IPS-NIHi7 (cell line): ENCODE results near the gene MICU1.
A peak's percentile ranks its signal among the peaks of the same experiment; 100 is the strongest.

Experiments used
- DNase-seq: peaks from one replicate; pipeline ENCODE4 v3.0.0; 2012; ENCODE audit warnings: mixed read lengths; ENCODE audit errors: extremely low spot score

The MICU1 gene

DNA sequence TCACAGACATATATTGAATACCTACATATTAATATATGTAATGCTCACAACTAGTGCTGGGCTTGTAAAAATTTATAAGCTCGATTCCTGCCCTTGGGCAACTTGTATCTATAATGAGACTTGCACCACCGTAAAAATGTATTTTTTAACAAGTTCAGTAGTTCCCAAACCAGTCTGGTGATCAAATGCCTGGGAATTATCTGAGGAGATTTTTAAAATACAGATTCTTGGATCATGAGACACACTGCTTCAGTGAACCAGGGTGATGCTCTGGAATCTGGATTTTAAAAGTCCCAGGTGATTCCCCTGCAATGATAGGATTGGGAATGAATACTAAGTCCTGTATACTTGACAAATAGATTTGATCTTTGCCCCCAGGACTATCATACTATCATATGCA is 4.3 kb upstream of the MICU1 start:
- DNase-seq: no peak

DNA sequence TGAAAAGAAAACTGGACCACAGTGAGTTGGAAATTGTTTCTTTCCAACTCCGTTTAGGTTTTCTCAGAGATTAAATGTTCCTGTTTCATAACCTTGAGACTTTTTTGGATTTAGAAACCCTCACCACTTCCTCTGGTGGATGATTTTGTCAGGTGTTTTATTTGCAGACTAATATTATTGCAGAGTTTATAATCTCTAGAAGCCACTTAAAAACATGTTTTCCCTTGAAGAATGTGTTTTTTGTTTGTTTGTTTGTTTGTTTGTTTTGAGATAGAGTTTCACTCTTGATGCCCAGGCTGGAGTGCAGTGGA is 520 bp upstream of the MICU1 start:
- DNase-seq: no peak

DNA sequence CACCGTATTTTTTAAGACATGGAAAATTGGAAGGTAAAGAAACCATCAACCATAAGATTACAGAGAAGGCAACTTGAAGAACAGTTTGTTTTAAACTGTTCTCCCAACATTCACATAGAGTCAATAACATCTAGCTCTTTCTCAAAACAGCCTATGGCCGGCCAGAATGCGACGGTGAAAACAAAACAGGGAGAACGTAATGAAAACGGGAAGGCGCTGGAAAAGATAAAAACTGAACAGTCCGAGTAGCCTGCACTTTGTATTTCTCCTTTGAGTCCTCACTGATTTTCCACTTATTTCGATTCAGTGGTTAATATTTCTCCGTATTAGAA is 637 bp downstream of the MICU1 start:
- DNase-seq: no peak

DNA sequence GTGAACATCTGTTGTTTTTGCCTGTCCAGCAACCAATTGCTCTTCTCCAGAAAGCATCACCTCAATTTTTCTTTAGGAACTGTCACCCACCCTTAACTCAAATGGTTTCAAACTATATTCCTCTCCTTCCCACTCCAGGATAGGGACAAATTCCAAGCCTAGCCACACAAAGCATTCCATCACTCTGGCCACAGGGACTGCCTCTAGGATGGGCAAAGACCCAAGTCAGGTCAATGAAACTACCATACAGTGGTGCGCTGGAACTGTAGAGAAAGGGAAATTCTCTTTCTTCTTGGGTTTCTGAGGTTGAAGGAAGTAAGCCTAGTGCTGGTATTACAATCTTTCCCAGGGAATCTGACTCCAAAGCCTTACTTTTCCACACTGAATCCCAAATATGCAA is 3.6 kb downstream of the MICU1 start:
- DNase-seq: no peak

DNA sequence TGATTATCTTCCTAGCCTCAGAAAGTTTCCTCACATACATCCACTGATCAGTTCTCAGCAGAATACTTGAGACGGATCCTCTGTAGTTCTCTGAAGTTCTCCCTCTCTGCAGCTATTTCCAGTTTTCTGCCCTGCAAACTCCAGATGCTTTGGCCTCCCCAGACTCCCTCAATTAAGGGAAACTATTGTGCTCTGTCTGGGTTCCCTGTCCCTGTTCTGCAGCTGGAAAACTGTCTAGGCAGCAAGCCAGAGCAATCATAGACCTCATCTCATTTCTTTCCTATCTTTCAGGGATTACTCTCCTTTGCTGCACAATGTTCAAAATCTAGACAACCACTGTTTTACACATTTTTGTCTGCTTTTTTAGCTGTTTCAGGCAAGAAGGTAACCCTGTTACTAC is 9.2 kb downstream of the MICU1 start:
- no peak for DNase-seq

DNA sequence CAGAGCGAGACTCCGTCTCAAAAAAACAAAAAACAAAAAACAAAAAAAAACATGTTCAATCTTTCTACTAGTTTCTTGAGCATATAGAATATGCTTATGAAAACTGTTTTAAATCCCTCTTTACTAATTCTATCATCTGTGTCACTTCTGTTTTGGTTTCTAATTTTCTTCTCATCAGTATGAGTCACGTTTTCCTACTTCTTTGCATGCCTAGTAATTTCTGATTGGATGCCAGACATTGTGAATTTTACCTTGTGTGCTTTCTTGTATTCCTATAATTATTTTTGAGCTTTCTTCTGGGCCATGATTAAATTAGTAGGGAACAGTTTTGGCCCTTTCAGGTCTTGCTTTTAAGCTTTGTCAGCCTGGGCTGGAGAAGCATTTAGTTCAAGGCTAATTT is 9.9 kb downstream of the MICU1 start:
- DNase-seq: no peak

DNA sequence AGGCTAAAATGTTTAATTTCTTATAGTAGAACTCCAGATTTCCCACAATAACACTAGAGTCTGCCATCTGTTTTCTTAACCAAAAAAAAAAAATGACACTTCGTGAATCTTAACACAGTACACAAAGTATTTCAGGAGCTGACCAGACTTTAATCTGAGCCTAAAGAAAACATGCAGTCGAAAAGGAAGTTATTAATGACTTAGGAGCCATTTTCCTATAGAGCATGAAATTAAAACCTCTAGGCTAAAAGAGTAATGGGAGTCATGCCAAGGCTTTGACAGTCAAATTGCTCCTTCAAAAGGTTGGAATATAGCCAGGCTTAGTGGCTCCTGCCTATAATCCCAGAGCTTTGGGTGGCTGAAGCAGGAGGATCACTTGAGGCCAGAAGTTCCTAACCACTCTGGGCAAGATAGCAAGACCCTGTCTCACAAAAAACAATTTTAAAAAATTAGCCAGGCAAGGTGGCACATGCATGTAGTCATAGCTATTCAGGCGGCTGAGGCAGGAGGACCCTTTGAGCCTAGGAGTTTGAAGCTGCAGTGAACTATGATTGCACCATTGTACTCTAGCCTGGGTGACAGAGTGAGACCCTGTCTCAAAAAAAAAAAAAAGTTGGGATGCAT is 13.6 kb downstream of the MICU1 start:
- DNase-seq: no peak

DNA sequence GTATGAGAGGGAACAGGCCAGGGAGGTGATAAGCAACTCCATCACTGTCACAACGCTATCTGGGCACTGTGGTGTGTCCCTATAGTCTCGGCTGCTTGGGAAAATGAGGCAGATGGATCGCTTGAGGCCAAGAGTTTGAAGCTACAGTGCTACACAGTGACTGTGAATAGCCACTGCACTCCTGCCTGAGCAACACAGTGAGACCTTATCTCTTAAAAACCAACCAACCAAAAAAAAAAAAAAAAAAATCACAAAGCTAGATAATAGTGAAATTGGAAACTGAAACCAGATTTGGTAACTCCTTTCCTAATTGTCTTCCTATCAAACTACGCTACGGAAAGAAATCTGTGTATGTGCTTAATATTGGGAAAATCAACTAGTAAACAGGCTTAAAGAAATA is 14.1 kb downstream of the MICU1 start:
- DNase-seq: no peak

DNA sequence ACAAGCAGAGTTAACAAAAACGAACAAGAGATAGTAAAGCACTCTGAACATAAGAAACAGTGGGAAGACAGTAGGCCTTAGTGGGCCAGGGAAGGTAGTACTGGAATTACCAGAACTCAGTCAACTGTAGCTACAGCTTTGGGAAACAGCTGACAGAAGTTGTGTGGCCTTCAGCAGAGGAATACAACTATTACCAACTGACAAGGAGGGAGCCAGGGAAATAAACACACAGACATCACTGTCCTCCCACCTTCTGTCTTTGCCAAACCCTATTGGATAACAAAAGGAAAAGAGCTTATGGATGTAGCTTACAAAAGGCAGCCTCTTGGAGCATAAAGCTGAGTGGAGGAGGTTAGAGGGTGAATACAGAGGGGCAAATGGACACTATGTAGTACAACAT is 15.4 kb downstream of the MICU1 start:
- DNase-seq: no peak

DNA sequence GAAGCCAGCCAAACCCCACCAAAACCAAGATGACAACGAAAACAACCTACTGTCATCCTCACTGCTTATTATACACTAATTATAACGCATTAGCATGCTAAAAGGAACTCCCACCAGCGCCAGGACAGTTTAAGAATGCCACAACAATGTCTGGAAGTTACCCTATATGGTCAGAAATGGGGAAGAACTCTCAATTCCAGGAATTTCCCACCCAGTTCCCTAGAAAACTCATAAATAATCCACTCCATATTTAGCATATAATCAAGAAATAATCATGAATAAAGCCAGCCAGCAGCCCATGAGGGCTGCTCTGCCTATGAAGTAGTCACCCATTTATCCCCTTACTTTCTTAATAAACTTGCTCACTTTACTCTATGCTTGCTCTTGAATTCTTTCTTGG is 20.8 kb downstream of the MICU1 start:
- no peak for DNase-seq

DNA sequence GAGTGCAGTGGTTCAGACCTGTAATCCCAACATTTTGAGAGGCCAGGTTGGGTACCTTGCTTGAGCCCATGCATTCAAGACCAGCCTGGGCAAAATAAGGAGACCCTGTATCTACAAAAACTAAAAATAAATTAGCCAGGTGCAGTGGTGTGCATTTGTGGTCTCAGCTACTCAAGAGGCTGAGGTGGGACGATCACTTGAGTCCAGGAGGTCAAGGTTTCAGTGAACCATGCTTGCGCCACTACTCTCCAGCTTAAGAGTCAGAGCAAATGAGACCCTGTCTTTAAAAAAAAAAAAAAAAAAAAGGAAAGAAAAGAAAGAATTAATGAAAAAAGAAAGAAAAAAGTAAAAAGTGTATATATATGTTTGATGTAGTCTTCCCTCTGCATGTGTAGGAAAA is 24.7 kb downstream of the MICU1 start:
- DNase-seq: no peak

DNA sequence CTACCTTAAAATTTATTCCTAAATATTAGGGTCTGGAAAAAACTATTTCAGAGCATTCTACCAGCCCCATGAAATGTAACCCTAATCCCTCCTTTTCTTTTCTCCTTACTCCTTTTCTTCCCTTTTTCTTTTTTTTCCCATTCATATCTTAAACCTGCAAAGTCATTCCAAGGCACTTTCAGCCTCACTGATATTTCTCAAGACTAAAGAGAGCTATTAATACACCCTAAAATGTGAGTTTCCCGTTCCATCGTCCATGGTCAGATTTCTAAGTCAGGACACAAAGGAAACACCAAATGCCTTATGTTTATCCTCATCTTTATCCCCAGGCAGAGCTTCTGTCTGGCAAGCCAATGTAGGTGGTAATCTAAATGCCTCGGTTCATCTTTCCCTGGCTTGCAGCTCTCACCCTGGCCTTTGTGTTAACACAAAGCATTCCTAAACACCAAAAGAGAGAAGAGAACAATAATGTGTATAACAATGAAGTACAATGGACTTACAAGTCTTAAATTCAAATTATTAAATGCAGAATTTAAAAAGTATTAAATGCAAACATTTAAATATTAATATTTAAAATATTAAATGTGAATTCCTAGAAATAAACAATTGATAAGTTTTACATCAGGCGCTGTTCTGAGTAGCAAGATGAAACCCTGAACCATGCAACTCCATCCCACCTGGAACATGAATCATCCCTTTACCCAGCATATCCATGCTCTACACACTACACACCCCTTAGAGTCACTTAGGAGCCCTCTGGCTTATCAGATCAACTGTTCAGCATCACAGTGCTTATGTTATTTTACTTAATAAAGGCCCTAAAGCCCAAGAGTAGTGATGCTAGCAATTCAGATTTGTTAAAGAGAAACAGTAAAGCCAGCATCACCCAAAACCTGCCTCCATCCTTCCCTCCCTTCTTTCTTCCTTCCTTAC is 26.8 kb downstream of the MICU1 start:
- peak; percentile 18 for DNase-seq

DNA sequence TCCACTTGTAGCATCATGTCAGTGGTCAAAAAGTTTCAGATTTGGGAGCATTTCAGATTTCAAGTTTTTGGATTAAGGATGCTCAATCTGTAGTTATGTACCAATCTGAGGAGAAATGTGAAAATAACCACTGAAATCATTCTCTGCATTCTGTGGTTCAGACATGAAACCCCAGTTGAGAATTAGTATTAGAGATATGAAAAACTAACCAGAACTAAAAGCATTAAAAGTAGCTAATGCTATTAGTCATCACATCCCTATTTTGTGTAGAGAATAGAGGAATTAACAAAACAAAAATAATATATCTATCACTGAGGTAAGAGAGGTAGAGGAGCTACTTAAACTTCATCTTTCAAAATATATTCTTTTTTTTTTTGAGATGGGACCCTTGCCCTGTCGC is 28.0 kb downstream of the MICU1 start:
- no peak for DNase-seq

DNA sequence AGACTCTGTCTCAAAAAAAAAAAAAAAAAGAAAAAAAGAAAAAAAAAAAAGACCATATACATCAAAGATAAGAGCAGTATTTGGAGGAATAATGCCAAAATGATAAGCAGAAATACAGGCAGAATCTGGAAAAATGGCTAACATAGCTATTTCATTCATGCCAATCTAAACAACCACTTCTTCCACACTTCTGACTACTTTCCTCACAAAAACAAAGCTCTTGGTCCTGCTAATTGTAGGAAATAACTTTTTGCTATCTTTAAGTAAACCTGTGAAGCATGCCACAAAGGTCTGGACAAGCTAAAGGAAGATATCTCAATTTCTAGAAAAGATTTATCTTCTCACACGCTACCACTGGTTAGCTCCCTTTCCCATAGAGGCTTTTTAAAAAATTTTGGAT is 30.4 kb downstream of the MICU1 start:
- DNase-seq: no peak

DNA sequence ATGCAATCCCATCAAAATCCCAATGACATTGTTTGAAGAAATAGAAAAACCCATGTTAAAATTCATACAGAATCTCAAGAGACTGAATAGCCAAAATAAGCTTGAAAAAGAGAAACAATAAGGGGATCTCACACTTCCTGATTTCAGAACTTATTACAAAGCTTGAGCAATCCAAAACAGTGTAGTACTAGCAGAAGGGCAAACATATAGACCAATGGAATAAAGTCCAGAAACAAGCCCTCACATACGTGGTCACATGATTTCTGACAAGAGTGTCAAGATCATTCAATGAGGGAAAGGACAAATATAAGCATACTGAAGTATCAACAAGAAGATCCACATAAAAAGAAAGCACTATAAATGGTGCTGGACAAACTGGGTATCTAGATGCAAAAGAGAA is 31.9 kb downstream of the MICU1 start:
- no peak for DNase-seq

DNA sequence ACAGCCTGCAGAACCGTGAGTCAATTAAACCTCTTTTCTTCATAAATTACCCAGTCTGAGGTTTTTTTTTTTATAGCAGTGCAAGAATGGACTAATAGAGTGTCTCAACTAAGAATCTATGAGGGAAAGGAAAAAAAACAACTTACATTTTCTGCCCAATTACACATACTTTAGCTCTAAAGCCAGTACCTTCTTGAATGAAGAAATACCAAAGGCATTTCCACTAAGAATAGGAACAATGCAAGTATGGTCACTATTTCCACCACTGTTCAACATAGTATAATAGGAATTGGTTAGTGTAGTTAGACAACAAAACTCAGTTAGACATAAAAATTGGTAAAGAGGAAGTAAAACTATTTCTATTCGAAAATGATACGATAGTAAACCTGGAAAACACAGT is 37.6 kb downstream of the MICU1 start:
- DNase-seq: no peak

DNA sequence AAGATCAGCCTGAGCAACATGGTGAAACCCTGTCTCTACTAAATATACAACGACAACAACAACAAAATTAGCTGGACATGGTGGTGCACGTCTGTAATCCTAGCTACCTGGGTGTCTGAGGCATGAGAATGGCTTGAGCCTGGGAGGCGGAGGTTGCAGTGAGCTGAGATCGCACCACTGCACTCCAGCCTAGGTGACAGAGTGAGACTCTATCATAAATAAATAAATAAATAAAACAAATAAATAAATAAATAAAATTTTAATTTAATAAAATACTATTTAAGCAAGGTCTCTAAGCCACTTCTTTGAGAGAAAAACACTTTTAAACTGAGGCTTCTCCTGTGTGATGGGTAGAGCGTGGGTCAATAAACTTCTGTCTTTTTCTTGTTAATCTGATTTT is 38.3 kb downstream of the MICU1 start:
- DNase-seq: no peak

DNA sequence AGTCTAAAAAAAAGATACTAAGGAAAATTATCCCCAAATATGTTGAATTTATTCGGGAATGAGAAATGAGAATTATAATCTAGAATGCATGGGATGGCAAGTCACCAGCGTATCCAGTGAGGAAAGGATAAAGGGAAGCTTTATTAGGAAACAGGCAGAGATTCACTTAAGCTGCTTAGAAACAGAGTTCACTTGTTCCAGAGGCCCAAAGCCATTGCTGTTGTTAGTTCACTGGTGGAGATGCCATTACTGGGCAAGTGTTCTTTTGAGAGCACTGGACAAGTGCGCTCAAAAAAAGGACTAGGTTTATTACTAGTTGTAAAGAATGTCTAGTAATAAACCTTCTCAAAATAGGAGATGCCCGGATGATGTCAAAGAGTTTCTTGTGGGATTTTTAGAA is 51.2 kb downstream of the MICU1 start:
- no peak for DNase-seq

DNA sequence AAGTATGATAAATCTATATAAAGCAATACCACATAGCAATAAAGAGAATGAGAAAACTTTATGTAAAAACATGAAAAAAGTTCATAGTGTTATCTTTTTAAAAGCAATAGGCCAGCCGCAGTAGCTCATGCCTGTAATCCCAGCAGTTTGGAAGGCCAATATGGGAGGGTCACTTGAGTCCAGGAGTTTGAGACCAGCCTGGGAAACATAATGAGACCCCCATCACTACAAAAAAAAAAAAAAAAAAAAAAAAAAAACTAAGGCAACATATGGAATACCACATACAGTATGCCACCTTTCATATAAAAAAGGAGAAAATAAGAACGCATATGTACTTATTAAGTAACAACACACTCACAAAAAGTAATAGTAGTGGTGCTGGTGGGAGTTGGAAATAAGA is 52.8 kb downstream of the MICU1 start:
- no peak for DNase-seq

DNA sequence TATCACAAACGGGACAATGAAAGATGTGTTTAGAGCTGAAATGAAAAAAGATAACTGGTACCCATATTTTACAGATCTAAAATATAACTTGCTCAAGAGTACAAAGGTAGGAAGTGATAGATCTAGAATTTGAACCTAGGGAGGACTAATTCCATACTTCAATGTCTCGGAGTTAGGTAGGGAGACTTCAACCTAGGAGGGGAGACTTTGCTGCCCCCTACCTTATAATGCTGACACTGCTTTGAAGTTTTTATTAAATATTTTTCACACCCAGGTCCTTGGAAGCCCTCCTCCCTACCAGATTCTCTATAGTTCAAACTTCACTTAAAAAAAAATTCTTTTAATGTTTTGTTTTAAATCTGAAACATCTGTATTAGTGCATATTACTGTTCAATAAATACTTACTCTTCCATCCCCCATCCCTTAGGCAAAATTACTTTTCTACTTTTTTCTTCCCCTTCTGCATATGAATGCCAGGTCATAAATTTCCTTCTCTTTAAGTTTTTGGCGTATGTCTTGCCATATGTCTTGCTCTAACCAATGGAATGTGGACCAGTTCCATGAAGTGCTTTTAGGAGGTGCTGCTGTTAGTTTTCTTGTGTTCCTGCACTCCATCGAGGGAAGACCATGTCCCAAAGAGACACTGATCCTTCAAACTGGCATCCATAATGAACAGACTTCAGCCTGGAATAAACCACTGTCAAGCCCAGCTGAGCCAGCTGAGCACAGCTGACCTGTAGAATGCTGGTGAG is 57.8 kb downstream of the MICU1 start:
- DNase-seq: peak; percentile 68

DNA sequence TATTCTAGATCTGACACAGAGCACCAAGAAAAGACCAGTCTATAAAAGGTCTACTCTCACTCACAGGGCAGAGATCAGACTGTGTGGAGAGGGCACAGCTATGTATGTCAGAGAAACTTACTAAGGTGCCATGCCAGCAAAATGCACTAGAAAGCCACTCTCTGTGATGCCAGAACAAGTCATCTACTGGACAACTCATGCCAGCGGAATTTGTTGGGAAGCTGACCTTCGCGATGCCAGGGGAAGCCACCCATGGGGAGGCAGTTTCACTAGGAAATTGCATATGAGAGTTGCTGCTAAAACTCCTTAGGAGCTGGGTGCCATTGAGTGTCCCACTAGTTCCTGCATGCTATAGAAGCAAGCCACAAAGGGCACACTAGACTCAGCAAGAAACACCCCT is 58.5 kb downstream of the MICU1 start:
- DNase-seq: no peak

DNA sequence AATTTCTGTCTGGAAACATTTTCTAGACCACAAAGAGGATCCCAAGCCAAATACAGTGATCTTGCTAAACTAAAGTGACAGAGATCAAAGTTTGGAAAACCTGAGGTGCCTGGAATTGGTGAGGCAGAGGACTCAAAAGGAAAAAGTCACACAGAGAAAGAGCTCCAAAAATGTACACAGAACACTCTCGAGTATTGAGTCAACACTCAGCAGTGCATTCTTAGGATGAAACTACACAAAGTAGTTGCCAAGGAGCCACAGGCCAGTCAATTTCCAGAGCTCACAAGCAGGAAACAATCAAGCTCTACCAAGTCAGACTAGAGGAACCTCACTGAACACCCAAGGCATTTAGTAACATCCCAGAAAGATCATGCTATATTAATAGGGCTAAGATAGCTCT is 61.3 kb downstream of the MICU1 start:
- no peak for DNase-seq

DNA sequence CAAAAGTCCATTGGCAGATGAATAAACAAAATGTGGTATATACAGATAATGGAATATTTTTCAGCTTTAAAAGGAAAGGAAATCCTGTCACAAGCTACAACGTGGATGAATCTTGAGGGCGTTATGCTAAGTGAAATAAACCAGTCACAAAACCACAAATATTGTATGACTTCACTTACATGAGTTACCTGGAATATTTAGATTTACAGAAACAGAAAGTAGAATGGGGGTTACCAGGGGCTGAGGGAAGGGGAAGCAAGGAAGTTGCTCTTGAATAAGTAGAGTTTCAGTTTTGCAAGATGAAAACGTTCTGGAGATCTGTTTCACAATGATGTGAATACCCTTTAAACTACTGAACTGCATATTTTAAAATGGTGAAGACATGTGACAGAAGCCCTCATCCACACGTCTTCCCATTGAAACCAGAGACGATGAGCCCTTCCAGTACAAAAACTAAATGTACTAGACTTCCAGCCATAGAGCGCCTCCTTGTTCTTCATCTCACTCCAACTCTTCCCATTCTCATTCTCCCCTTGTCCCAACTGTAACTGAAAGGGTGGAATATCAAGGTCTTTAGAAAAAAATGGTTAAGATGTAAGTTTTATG is 62.4 kb downstream of the MICU1 start:
- DNase-seq: no peak
